OCI-LY1 (cell line): ENCODE results near the gene SMCO3.
"Not testable (repeated sequence)": the region's sequence is repeated elsewhere in the genome, so short reads cannot be mapped to it uniquely, and the experiment has no call there.

ENCODE experiments used
- H2AFZ ChIP-seq: fragments of 200-600 bp; sonication (generic), shearing (Covaris generic); 2 replicates; pipeline ENCODE4 v1.6.0; 2014; ENCODE audit warnings: antibody characterized with exemption, mild to moderate bottlenecking, low read length
- H3F3A ChIP-seq: fragments of 200-600 bp; sonication (generic), shearing (Covaris generic); 2 replicates; pipeline ENCODE4 v1.6.0; 2014; ENCODE audit warnings: mild to moderate bottlenecking, antibody characterized with exemption, low read length, moderate library complexity; ENCODE audit not compliant: insufficient read depth
- H3K27ac ChIP-seq: fragments of 200-600 bp; sonication (generic); 2 replicates; pipeline ENCODE4 v1.5.1; 2014; ENCODE audit warnings: low read length, mixed run types, mild to moderate bottlenecking, low read depth; ENCODE audit not compliant: poor library complexity, severe bottlenecking
- H3K27me3 ChIP-seq: fragments of 200-600 bp; sonication (generic); 2 replicates; pipeline ENCODE4 v1.6.0; 2014; ENCODE audit warnings: antibody characterized with exemption, mild to moderate bottlenecking, low read length, moderate library complexity; ENCODE audit not compliant: insufficient read depth
- H3K36me3 ChIP-seq: fragments of 200-600 bp; sonication (generic); 2 replicates; pipeline ENCODE4 v1.6.1; 2014; ENCODE audit warnings: mild to moderate bottlenecking, antibody characterized with exemption, low read length, moderate library complexity, mixed read lengths; ENCODE audit not compliant: insufficient read depth
- H3K4me1 ChIP-seq: fragments of 200-600 bp; sonication (generic); 2 replicates; pipeline ENCODE4 v1.5.1; 2014; ENCODE audit warnings: mild to moderate bottlenecking, low read length, moderate library complexity; ENCODE audit not compliant: insufficient read depth, severe bottlenecking
- H3K4me2 ChIP-seq: fragments of 200-600 bp; sonication (generic), shearing (Covaris generic); 2 replicates; pipeline ENCODE4 v1.6.1; 2014; ENCODE audit warnings: low read length
- H3K4me3 ChIP-seq: fragments of 200-600 bp; sonication (generic); 2 replicates; pipeline ENCODE4 v1.5.1; 2014; ENCODE audit warnings: low read length, low read depth, mild to moderate bottlenecking, mixed read lengths; ENCODE audit not compliant: poor library complexity, severe bottlenecking
- H3K79me2 ChIP-seq: fragments of 200-600 bp; shearing (Covaris generic); 2 replicates; pipeline ENCODE4 v1.6.1; 2016; ENCODE audit warnings: mixed run types, low read length, mixed read lengths; ENCODE audit not compliant: insufficient read depth
- H3K9ac ChIP-seq: fragments of 200-600 bp; sonication (generic), shearing (Covaris generic); 2 replicates; pipeline ENCODE4 v1.6.1; 2014; ENCODE audit warnings: mild to moderate bottlenecking, low read length, mixed read lengths
- H3K9me2 ChIP-seq: fragments of 200-600 bp; sonication (generic), shearing (Covaris generic); 2 replicates; pipeline ENCODE4 v1.6.1; 2014; ENCODE audit warnings: low read depth, mild to moderate bottlenecking, low read length, mixed read lengths
- H3K9me3 ChIP-seq: fragments of 200-600 bp; shearing (Covaris generic); 2 replicates; pipeline ENCODE4 v1.6.1; 2014; ENCODE audit warnings: low read length, mixed read lengths
- H4K20me1 ChIP-seq: fragments of 200-600 bp; sonication (generic), shearing (Covaris generic); 2 replicates; pipeline ENCODE4 v1.6.0; 2016; ENCODE audit warnings: mild to moderate bottlenecking, low read length; ENCODE audit not compliant: insufficient read depth
- CTCF ChIP-seq: fragments of 200-600 bp; sonication (generic), shearing (Covaris generic); IDR thresholded peaks from 2 replicates; pipeline ENCODE4 v1.5.1; 2017; ENCODE audit warnings: mild to moderate bottlenecking, antibody characterized with exemption, low read length, moderate library complexity, mixed read lengths
- EZH2 ChIP-seq: fragments of 200-600 bp; sonication (generic), shearing (Covaris generic); IDR thresholded peaks from 2 replicates; pipeline ENCODE4 v1.8.0; 2017; ENCODE audit warnings: borderline replicate concordance, mixed run types, mild to moderate bottlenecking, antibody characterized with exemption, low read length, moderate library complexity, mixed read lengths

Gene SMCO3

GRCh38 chr12:14766649-14767215 is 47.2 kb downstream of the SMCO3 start:
- TF ChIP-seq CTCF, result no peak
- TF ChIP-seq EZH2, result no peak
- no peak overlapping the region for H3K27ac ChIP-seq
- H3K9me2 ChIP-seq, result no peaks in the 10 kb centered on the region
- H3K36me3 ChIP-seq, result peaks cover 52% of the 10 kb centered on the region
- no peak overlapping the region for H3K4me2 ChIP-seq
- no peaks in the 10 kb centered on the region for H4K20me1 ChIP-seq
- H3K79me2 ChIP-seq, result no peaks in the 10 kb centered on the region
- 0 out of 2 replicates have a peak, but pooled peaks cover 9% of the 10 kb centered on the region for H3F3A ChIP-seq
- H2AFZ ChIP-seq, result no peak overlapping the region
- peaks cover 8% of the 10 kb centered on the region; the same call in 1 of the 2 replicates for H3K9me3 ChIP-seq
- peaks cover 27% of the 10 kb centered on the region for H3K4me1 ChIP-seq
- no peak overlapping the region for H3K4me3 ChIP-seq
- H3K9ac ChIP-seq, result no peak overlapping the region
- no peaks in the 10 kb centered on the region for H3K27me3 ChIP-seq

DNA sequence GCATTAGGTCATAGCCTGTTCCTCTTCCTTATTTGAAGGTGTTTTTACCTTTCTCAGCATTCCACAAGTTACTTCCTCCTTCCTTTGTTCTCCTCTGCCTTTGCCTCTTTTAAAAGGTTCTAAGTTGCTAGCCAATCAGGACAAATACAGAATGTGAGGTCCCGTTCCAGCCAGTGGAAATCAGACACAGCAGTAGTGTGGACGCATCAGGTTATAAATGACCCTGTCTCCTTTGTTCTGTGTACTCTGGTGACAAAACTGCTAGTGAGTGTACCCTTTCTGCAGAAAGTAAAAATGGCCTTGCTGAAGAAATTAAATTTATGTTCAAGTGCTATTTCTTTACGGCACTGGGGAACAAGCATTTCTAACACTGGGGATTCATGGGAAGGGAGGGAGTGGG is 48.0 kb downstream of the SMCO3 start:
- not testable (repeated sequence) for H4K20me1 ChIP-seq, H3K27ac ChIP-seq, H3K4me3 ChIP-seq, H2AFZ ChIP-seq, H3K27me3 ChIP-seq, H3K9me2 ChIP-seq, H3F3A ChIP-seq, H3K9me3 ChIP-seq, H3K4me2 ChIP-seq, H3K9ac ChIP-seq, H3K79me2 ChIP-seq
- H3K4me1 ChIP-seq, result peaks cover 20% of the 10 kb centered on the region
- H3K36me3 ChIP-seq, result peaks cover 53% of the 10 kb centered on the region

DNA sequence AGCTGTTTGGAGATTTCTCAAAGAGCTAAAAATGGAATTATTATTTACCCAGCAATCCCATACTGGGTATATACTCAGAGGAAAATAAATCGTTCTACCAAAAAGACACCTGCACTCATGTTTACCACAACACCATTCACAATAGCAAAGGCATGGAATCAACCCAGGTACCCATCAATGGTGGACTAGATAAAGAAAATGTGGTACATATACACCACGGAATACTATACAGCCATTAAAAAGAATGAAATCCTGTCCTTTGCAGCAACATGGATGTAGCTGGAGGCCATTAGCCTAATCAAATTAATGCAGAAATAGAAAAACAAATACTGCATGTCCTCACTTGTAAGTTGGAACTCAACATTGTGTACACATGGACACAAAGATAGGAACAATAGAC is 48.6 kb downstream of the SMCO3 start:
- Histone ChIP-seq H3K4me2 (no peak overlapping the region), H4K20me1 (no peaks in the 10 kb centered on the region), H3F3A (0 out of 2 replicates have a peak, but pooled peaks cover 9% of the 10 kb centered on the region), H2AFZ (no peak overlapping the region), H3K27ac (no peak overlapping the region), H3K36me3 (peaks cover 53% of the 10 kb centered on the region), H3K27me3 (no peaks in the 10 kb centered on the region), H3K4me3 (no peak overlapping the region), H3K9me3 (peaks cover 8% of the 10 kb centered on the region; the same call in 1 of the 2 replicates), H3K9me2 (no peaks in the 10 kb centered on the region), H3K79me2 (no peaks in the 10 kb centered on the region), H3K9ac (no peak overlapping the region), H3K4me1 (peaks cover 20% of the 10 kb centered on the region)
- TF ChIP-seq CTCF (no peak), EZH2 (no peak)

- H4K20me1 ChIP-seq, H3F3A ChIP-seq, H2AFZ ChIP-seq, H3K4me3 ChIP-seq, H3K4me2 ChIP-seq, H3K27ac ChIP-seq, H3K79me2 ChIP-seq, H3K9ac ChIP-seq, H3K4me1 ChIP-seq, H3K9me3 ChIP-seq, H3K27me3 ChIP-seq, H3K9me2 ChIP-seq: not testable (repeated sequence)
- H3K36me3 ChIP-seq, result peaks cover 13% of the 10 kb centered on the region
Observed at GRCh38 chr12:14759711-14760280, 54.2 kb downstream of the SMCO3 start.
